Aorta (tissue), 5 donors: ENCODE data around the gene SMARCA4. TPM values are rescaled to one million over a fixed set of nuclear protein-coding genes. Genes with fewer than 3 reads are reported as not detected.

Source experiments
- ATAC-seq: fragments of 200-7000 bp; cut with Tn5 transposase; one replicate; pipeline ENCODE4 v1.9.1; 2022; ENCODE audit warnings: moderate library complexity; ENCODE audit not compliant: low FRiP score
- DNase-seq, 2 donors: peaks; one replicate each; pipeline ENCODE4 v3.0.0-alpha.2; 2020
- H3K27ac ChIP-seq, 2 donors: one replicate each; pipeline ENCODE4 v1.5.1; 2013; ENCODE audit warnings: low read length in 2 of 2, mild to moderate bottlenecking in 2 of 2, moderate library complexity in 2 of 2, control low read depth in 1 of 2, inconsistent platforms in 1 of 2, low read depth in 1 of 2
- H3K27me3 ChIP-seq, 2 donors: one replicate each; pipeline ENCODE4 v1.6.1; 2013; ENCODE audit warnings: control low read depth in 1 of 2, low read length in 1 of 2, mild to moderate bottlenecking in 1 of 2, moderate library complexity in 1 of 2; ENCODE audit not compliant: insufficient read depth in 2 of 2, control insufficient read depth in 1 of 2
- H3K36me3 ChIP-seq, 2 donors: one replicate each; pipeline ENCODE4 v1.6.1; 2013; ENCODE audit warnings: control low read depth in 1 of 2, low read length in 1 of 2, mild to moderate bottlenecking in 1 of 2; ENCODE audit not compliant: insufficient read depth in 2 of 2, control insufficient read depth in 1 of 2
- H3K4me1 ChIP-seq, 2 donors: one replicate each; pipeline ENCODE4 v1.6.1; 2013; ENCODE audit warnings: low read length in 2 of 2, control low read depth in 1 of 2, mild to moderate bottlenecking in 1 of 2, moderate library complexity in 1 of 2; ENCODE audit not compliant: insufficient read depth in 2 of 2, control insufficient read depth in 1 of 2
- H3K4me3 ChIP-seq, 2 donors: one replicate each; pipeline ENCODE4 v1.5.1; 2013; ENCODE audit warnings: low read length in 2 of 2, control low read depth in 1 of 2, mild to moderate bottlenecking in 1 of 2
- H3K9me3 ChIP-seq: one replicate; pipeline ENCODE4 v1.6.1; 2013; ENCODE audit warnings: mild to moderate bottlenecking, low read length; ENCODE audit not compliant: control insufficient read depth
- WGBS, 2 donors: extraction: QIAGEN DNeasy Blood & Tissue Kit; methylation state at CpG; one replicate each; pipeline ENCODE4 v1.1.7; 2013; 5-methylcytosine and 5-hydroxymethylcytosine counted together
- intact Hi-C, 2 donors: fragments of 100-400 bp; cut with DNase I; formaldehyde crosslinking; loops; one replicate each; pipeline versions ENCODE4 v1.14.2 to v1.15.0; 2022
- polyA plus RNA-seq, 2 donors: library from polyadenylated mRNA; stranded (reverse); fragments of 200-250 nt; gene quantifications; one replicate each; pipeline ENCODE4 v1.2.3, GENCODE V29; 2013
- total RNA-seq, 2 donors: library from RNA; stranded (reverse); fragmentation: NEBNext Ultra II Directional; extraction: Animal tissue kit (Norgen Biotek cat#: 25700); gene quantifications; one replicate each; pipeline ENCODE4 v1.2.1, GENCODE V29; 2021
- donor health status: healthy with polysubstance abuse.
- donor health status: Bipolar disorder and iron deficiency.
- donor health status: DM: no; HTN: no; CAD: no.
- donor health status: DM: no; HTN: no; CAD: no.
- donor health status: DM: yes; HTN: yes; CAD: no.

Gene SMARCA4
- total and polyA plus RNA-seq, 4 donors: 17.8 to 67.4 (median 63.4) TPM

DNA sequence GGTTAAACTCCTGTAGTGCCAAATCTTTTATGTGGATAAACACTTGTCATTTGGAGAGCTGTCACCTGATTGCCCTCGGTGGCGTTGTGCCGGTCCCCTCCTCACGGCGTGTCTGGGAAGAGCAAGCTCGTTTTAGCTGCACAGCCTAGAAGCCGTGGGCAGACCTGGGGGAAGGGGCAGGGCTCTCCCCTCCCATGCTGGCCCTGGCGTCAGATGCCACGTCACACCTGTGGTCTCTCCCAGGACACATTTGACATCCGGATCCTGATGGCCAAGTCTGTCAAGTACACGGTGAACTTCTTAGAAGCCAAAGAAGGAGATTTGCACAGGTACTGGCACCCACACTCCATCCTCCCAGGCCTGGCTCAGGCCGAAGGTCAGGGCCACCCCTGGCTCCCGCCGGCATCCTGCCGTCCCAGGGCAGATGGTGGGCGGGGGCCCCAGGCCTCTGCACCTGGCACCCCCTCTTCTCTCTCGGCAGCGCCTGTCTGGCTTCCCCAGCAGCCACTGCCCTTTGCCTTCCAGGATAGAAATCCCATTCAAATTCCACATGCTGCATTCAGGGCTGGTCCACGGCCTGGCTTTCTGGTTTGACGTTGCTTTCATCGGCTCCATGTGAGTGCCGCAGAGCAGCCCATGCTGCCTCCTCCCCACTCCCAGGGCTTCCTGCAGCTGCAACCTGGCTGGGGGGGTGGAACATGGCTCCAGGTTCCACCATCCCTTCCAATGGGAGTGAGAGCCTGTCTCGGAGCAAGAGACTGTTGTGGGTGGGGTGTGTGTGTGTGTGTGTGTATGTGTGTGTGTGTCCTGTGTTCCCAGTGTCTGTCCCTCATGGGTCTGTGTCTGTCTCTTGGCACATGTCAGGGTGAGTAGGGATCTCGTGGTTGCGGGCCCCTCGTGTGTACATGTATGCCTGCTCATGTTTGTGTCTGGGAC lies 41.2 kb upstream of the SMARCA4 start:
- intact Hi-C loops: loop anchor here in 1 of 2 donors (10.0 kb wide), 1 partner anchor 45 kb away; the partner anchor contains the start of gene CARM1
- ATAC-seq: no peak
- H3K9me3 ChIP-seq: no peaks in the 10 kb centered on the region

DNA sequence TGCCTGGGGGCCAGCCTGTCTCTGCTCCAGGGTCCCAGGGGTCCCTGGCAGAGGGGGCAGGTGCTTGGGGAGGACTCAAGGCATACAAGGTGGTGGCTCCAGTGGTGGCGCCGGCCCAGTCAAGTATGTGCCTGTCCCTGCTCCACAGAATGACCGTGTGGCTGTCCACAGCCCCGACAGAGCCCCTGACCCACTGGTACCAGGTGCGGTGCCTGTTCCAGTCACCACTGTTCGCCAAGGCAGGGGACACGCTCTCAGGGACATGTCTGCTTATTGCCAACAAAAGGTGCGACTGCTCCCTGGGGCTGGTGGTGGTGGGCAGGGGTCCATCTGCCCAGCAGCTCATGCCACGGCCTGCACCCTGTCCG lies 40.6 kb upstream of the SMARCA4 start:
- ATAC-seq (no peak), DNase-seq (no peak)
- intact Hi-C loops: loop anchor here in 1 of 2 donors (10.0 kb wide), 1 partner anchor 45 kb away; the partner anchor contains the start of gene CARM1
- peaks cover 0 to 2% of the 10 kb centered on the region in 2 donors for H3K36me3 ChIP-seq
- WGBS, 2 donors: 77 to 85% methylated on average over 10 of the region's 10 CpGs
- no peak overlapping the region for H3K27ac ChIP-seq
- H3K4me3 ChIP-seq: no peak overlapping the region
- no peaks in the 10 kb centered on the region for H3K4me1 ChIP-seq
- no peaks in the 10 kb centered on the region for H3K9me3 ChIP-seq
- H3K27me3 ChIP-seq: no peaks in the 10 kb centered on the region

More for the DNA sequence above, 41.2 kb upstream of the SMARCA4 start:
- H3K4me1 ChIP-seq: no peaks in the 10 kb centered on the region
- no peak overlapping the region for H3K4me3 ChIP-seq
- DNase-seq: no peak
- no peak overlapping the region for H3K27ac ChIP-seq
- whole genome bisulfite sequencing, 2 donors: 75 to 76% methylated on average over 24 to 26 of the region's 26 CpGs
- H3K36me3 ChIP-seq: peaks cover 0 to 2% of the 10 kb centered on the region in 2 donors
- no peaks in the 10 kb centered on the region for H3K27me3 ChIP-seq

DNA sequence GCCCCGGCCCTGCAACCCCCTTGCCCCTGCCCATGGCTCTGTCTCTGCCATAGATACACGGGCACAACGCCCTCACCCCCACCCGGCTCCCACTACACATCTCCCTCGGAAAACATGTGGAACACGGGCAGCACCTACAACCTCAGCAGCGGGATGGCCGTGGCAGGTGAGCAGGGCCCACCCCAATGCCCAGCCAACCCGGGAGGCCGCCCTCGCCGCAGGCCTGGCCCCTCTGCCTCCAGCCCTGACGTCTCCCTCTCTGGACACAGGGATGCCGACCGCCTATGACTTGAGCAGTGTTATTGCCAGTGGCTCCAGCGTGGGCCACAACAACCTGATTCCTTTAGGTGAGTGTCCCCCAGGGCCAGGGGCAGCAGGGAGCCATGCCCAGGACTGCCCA lies 40.0 kb upstream of the SMARCA4 start:
- Histone ChIP-seq H3K27me3 (no peaks in the 10 kb centered on the region), H3K9me3 (no peaks in the 10 kb centered on the region), H3K4me3 (no peak overlapping the region), H3K27ac (no peak overlapping the region), H3K36me3 (peaks cover 0 to 2% of the 10 kb centered on the region in 2 donors), H3K4me1 (no peaks in the 10 kb centered on the region)
- intact Hi-C loops: loop anchor here in 1 of 2 donors (10.0 kb wide), 1 partner anchor 46 kb away; the partner anchor contains the start of gene CARM1
- DNase-seq: no peak
- WGBS, 2 donors: 75 to 76% methylated on average over 16 of the region's 16 CpGs
- no peak for ATAC-seq

GRCh38 chr19:10921199-10921909 lies 39.5 kb upstream of the SMARCA4 start:
- WGBS, 2 donors: 86 to 87% methylated on average over 40 to 43 of the region's 43 CpGs
- no peaks in the 10 kb centered on the region for H3K27me3 ChIP-seq
- H3K9me3 ChIP-seq: no peaks in the 10 kb centered on the region
- H3K4me1 ChIP-seq: no peaks in the 10 kb centered on the region
- no peak overlapping the region for H3K4me3 ChIP-seq
- no peak for ATAC-seq
- H3K27ac ChIP-seq: no peak overlapping the region
- DNase-seq: no peak
- intact Hi-C loops: loop anchor here in 1 of 2 donors (10.0 kb wide), 1 partner anchor 47 kb away; the partner anchor contains the start of gene CARM1
- peaks cover 0 to 2% of the 10 kb centered on the region in 2 donors for H3K36me3 ChIP-seq

DNA sequence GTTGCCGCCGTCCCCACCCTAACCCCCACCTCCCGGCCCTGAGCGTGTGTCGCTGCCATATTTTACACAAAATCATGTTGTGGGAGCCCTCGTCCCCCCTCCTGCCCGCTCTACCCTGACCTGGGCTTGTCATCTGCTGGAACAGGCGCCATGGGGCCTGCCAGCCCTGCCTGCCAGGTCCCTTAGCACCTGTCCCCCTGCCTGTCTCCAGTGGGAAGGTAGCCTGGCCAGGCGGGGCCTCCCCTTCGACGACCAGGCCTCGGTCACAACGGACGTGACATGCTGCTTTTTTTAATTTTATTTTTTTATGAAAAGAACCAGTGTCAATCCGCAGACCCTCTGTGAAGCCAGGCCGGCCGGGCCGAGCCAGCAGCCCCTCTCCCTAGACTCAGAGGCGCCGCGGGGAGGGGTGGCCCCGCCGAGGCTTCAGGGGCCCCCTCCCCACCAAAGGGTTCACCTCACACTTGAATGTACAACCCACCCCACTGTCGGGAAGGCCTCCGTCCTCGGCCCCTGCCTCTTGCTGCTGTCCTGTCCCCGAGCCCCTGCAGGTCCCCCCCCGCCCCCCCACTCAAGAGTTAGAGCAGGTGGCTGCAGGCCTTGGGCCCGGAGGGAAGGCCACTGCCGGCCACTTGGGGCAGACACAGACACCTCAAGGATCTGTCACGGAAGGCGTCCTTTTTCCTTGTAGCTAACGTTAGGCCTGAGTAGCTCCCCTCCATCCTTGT lies 38.8 kb upstream of the SMARCA4 start:
- no peak for DNase-seq
- Histone ChIP-seq H3K4me3 (no peak overlapping the region), H3K9me3 (no peaks in the 10 kb centered on the region), H3K27ac (no peak overlapping the region), H3K36me3 (no peaks in the 10 kb centered on the region), H3K4me1 (no peaks in the 10 kb centered on the region), H3K27me3 (no peaks in the 10 kb centered on the region)
- WGBS, 2 donors: 70 to 74% methylated on average over 33 of the region's 33 CpGs
- ATAC-seq: no peak
- intact Hi-C loops: loop anchor here in 1 of 2 donors (10.0 kb wide), 1 partner anchor 47 kb away; the partner anchor contains the start of gene CARM1

- H3K36me3 ChIP-seq: no peaks in the 10 kb centered on the region
Observed at GRCh38 chr19:10922638-10923014, 38.2 kb upstream of the SMARCA4 start.

DNA sequence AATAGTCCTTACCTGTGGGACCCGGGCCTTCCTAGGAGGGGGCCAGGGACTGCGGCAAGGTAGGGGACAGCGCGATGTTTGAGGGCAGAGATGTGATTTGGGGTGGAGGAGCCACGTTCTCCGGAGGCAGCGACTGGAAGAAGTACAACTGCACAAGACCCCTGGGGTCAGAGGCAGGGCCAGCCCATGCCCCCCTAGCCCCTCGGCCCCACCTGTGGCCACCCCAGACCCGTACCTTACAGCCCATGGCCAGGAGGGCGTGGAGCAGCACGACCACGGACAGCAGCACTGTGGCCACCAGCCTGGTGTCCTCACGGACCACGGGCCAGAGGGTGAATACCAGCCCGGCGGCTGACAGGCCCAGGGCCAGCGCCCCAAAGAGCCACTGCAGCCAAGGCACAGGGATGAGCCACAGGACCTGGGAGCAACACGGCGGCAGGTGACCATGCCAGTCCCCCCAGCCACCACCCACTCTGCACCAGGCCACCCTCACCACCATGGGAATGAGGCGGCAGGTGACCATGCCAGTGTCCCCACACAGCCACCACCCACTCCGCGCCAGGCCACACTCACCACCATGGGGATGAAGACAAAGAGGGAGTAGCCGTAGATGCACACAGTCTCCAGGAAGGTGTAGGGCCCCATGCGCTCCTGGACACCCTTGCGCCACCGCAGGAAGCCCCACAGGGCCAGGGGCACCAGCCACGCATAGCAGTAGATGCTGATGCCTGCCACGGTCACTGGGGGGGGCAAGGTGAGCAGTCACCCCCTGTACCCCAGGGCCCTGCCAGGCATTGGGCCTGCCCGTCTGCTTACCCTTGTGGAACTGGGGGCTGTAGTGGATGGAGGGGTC lies 37.3 kb upstream of the SMARCA4 start:
- no peaks in the 10 kb centered on the region for H3K36me3 ChIP-seq
- no peaks in the 10 kb centered on the region for H3K27me3 ChIP-seq
- H3K4me1 ChIP-seq: no peaks in the 10 kb centered on the region
- 86 to 87% methylated on average over 29 of the region's 29 CpGs for WGBS, 2 donors
- no peak overlapping the region for H3K4me3 ChIP-seq
- H3K9me3 ChIP-seq: no peaks in the 10 kb centered on the region
- intact Hi-C loops: loop anchor here in 1 of 2 donors (10.0 kb wide), 1 partner anchor 49 kb away; the partner anchor contains the start of gene CARM1
- no peak overlapping the region for H3K27ac ChIP-seq
- ATAC-seq: no peak
- DNase-seq: no peak

More at GRCh38 chr19:10922638-10923014, 38.2 kb upstream of the SMARCA4 start:
- DNase-seq: no peak
- Histone ChIP-seq H3K4me3 (no peak overlapping the region), H3K27ac (no peak overlapping the region), H3K9me3 (no peaks in the 10 kb centered on the region), H3K27me3 (no peaks in the 10 kb centered on the region), H3K4me1 (no peaks in the 10 kb centered on the region)
- ATAC-seq: no peak
- intact Hi-C loops: loop anchor here in 1 of 2 donors (10.0 kb wide), 1 partner anchor 48 kb away; the partner anchor contains the start of gene CARM1
- WGBS, 2 donors: 79 to 83% methylated on average over 13 of the region's 13 CpGs
